B cell (primary cell): Measurements from ENCODE around the gene KRTAP2-2.

Experiments used
- EZH2 ChIP-seq: IDR thresholded peaks from 2 replicates; pipeline ENCODE4 v1.6.1; 2012; ENCODE audit warnings: borderline replicate concordance, low read depth, mild to moderate bottlenecking, moderate library complexity, low read length; ENCODE audit not compliant: insufficient read depth, poor library complexity, severe bottlenecking
- TF ChIP-seq, protein P1 (sequence below): fragments of 200-600 bp; IDR thresholded peaks from one replicate; pipeline ENCODE4 v1.8.0; 2022; ENCODE audit warnings: antibody characterized with exemption, mild to moderate bottlenecking

- TF ChIP-seq, protein P1, sequence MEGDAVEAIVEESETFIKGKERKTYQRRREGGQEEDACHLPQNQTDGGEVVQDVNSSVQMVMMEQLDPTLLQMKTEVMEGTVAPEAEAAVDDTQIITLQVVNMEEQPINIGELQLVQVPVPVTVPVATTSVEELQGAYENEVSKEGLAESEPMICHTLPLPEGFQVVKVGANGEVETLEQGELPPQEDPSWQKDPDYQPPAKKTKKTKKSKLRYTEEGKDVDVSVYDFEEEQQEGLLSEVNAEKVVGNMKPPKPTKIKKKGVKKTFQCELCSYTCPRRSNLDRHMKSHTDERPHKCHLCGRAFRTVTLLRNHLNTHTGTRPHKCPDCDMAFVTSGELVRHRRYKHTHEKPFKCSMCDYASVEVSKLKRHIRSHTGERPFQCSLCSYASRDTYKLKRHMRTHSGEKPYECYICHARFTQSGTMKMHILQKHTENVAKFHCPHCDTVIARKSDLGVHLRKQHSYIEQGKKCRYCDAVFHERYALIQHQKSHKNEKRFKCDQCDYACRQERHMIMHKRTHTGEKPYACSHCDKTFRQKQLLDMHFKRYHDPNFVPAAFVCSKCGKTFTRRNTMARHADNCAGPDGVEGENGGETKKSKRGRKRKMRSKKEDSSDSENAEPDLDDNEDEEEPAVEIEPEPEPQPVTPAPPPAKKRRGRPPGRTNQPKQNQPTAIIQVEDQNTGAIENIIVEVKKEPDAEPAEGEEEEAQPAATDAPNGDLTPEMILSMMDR: no peak
- TF ChIP-seq EZH2: no peak
Observed at GRCh38 chr17:41024697-41025096, 30.3 kb downstream of the KRTAP2-2 start.
